HG02610 (cell line): ENCODE data around the gene KLHL28.
A peak's percentile ranks its signal among the peaks of the same experiment; 100 is the strongest.

Experiments
- ATAC-seq: cut with Tn5 transposase; IDR thresholded peaks from one replicate; pipeline ENCODE4 v1.9.1; 2021; ENCODE audit warnings: mild to moderate bottlenecking, moderate library complexity; ENCODE audit not compliant: unreplicated experiment

KLHL28 gene

GRCh38 chr14:44897845-44898151 is 63.9 kb downstream of the KLHL28 start:
- ATAC-seq: no peak

DNA sequence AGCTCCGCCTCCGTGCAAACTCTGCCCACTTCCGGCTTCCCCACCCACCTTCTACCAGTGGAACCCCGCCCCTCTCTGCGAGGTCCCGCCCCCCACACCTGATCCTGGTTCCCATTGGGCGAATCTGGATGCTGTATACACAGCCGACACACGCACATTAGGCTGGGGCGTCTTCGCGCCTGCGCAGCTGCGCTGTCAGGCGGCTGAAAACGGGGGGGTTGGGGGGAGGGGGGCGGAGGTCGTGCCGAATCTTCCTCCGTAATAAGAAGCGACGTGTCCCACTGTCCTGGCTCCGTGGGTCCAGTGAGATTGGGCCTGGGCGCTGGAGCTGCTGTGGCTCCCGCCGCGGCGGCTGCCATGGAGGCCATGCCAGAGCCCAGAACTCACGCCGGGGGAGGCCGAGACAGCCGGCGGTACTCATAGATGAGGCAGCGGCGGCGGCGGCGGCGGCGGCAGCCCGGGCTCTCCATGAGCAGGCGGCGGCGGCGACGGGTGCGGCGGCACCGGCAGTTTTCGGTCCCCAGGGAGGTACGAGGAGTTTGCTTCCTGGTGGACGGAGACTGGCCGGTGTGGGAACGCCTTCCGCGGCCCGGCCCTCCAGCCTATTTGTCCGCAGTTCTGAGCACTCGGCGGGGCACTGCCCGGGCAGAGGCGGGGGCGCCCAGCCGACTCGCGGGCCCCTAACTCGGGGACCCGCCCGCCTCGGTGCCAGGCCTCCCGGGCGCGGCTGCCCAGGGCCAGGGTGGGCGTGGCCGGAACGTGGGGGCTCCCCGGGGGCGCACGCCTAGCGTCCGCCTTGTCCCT is 64.5 kb downstream of the KLHL28 start:
- ATAC-seq: peak; percentile 95

- no peak for ATAC-seq
Measured at GRCh38 chr14:44896275-44897040, 65.3 kb downstream of the KLHL28 start.

DNA sequence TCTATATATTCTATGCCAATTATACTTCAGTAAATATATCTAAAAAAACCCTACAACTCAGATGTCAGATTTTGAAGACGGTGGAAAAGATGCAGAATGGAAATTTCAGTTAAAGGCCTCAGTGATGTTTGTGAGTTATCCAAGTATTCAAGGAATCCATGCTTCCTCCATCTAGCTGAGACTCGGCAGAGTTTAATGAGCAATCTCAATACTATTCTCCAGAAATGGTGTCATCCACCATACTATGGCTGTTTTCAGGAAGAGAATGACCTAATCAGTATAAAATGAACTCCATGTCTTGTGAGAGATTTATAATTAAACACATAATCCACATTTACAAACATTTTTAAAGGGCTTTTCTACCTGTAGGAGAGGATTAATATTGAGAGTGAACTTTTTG is 66.0 kb downstream of the KLHL28 start:
- no peak for ATAC-seq

GRCh38 chr14:44893535-44893934 is 68.2 kb downstream of the KLHL28 start:
- no peak for ATAC-seq

DNA sequence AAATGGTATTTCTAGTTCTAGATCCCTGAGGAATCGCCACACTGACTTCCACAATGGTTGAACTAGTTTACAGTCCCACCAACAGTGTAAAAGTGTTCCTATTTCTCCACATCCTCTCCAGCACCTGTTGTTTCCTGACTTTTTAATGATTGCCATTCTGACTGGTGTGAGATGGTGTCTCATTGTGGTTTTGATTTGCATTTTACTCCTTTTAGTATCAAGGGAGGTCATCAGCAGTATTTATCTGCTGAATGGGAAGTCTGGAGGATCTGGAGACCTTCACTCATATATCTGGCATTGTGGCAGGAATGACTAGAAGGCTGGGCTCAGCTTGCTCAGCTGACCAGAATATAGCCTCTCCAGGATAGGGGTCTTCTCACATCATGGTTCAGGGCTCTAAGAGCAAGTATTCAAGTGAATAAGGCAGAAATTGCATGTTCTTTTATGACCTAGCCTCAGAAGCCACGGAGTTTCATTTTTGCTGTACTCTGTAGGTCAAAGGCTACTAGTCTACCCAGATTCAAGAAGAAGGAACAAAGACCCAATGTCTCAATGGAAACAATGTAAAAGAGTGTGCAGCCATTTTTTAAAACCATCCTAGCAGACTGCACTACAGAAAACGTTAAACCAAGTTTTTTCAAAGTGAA is 69.9 kb downstream of the KLHL28 start:
- peak; percentile 62 for ATAC-seq

DNA sequence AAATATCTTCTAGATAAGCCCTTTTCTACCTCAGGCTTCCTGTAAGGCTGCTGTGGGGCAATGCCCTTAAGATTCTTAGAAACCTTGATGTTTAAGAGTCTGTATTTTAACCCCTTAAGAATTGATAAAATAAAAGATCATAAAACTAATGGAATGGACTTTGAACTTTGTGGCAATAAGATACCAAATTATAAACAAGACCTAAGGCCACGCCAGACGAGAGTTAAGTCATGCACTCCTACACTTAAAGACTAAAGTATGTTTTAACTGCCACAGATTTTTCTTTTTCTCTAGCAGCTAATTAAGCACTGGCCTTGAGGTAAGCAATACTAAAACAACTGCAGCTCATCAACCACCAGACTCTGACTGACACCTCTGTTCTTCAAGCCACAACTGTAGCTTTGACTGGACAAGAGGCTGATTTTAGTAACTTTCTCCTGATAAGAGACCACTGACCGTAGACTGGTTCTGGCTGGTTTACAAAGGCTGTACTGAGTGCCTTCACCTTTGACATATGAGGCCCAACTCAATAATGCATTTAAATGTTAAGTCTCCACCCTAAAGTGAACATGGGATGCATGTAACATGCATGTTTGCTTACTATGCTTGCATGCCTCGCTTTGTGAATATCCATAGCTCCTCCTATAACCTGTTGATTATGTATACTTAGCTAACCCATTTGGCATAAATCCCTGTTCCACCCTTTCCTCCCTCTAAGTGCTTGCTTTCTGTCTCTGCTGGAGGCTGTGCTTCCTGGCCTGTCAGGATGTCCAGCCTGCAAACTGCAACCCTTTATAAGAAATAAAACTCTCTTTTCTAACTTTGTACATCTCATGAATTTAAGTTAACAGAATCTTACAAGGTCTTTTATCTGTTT is 71.9 kb downstream of the KLHL28 start:
- ATAC-seq: peak; percentile 38

DNA sequence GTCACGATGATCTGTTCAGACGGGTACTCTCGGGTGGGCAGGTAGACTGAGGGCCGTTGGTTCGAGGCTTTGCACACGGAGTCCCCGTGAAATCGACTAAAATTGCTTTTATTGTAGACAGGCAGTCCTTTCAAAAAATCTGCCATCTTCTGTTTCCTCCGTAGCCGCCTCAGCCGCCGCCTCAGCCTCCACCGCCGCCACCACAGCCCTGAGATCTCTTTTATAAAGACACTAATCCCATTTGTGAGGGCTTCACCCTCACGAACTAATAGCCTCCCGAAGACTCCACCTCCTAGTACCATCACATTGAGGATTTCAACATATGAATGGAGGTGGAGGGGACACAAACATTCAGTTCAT is 74.2 kb downstream of the KLHL28 start:
- ATAC-seq: no peak

GRCh38 chr14:44886860-44887595 is 74.7 kb downstream of the KLHL28 start:
- no peak for ATAC-seq

DNA sequence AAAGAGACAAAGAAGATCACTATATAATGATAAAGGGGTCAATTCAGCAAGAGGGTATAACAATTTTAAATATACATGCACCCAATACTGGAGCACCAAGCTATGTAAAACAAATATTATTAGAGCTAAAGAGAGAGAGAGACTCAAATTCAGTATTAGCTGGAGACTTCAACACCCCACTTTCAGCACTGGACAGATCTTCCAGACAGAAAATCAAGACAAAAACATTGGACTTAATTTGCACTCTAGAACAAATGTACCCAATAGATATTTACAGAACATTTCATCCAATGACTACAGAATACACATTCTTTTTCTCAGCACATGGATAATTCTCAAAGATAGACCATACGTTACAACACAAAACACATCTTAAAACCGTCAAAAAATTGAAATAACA is 81.0 kb downstream of the KLHL28 start:
- ATAC-seq: no peak
